ENCODE measurements around the gene INTS4. TPM values are rescaled to one million over a fixed set of nuclear protein-coding genes. Genes with fewer than 3 reads are reported as not detected.
"Not testable (repeated sequence)": the region's sequence is repeated elsewhere in the genome, so short reads cannot be mapped to it uniquely, and the experiment has no call there.

The INTS4 gene, protein sequence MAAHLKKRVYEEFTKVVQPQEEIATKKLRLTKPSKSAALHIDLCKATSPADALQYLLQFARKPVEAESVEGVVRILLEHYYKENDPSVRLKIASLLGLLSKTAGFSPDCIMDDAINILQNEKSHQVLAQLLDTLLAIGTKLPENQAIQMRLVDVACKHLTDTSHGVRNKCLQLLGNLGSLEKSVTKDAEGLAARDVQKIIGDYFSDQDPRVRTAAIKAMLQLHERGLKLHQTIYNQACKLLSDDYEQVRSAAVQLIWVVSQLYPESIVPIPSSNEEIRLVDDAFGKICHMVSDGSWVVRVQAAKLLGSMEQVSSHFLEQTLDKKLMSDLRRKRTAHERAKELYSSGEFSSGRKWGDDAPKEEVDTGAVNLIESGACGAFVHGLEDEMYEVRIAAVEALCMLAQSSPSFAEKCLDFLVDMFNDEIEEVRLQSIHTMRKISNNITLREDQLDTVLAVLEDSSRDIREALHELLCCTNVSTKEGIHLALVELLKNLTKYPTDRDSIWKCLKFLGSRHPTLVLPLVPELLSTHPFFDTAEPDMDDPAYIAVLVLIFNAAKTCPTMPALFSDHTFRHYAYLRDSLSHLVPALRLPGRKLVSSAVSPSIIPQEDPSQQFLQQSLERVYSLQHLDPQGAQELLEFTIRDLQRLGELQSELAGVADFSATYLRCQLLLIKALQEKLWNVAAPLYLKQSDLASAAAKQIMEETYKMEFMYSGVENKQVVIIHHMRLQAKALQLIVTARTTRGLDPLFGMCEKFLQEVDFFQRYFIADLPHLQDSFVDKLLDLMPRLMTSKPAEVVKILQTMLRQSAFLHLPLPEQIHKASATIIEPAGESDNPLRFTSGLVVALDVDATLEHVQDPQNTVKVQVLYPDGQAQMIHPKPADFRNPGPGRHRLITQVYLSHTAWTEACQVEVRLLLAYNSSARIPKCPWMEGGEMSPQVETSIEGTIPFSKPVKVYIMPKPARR
- polyA plus RNA-seq (ENCODE audit: insufficient read length in 12 of 12) = 10 to 100 TPM in 11 of 12 donors, not detected in 1; 12.9 to 36.1 (median 25.1) TPM
- long read RNA-seq, donor 1, partial matches to known transcripts = 0 of 5 reads
- long read RNA-seq, donor 1, other reads (novel, unspliced or antisense) = 0 of 5 reads
- long read RNA-seq, donor 2, partial matches to known transcripts = 0 of 1 reads
- long read RNA-seq, donor 2, other reads (novel, unspliced or antisense) = 0 of 1 reads
- long read RNA-seq, donor 3, partial matches to known transcripts = 0 of 1 reads
- long read RNA-seq, donor 3, other reads (novel, unspliced or antisense) = 0 of 1 reads
- long read RNA-seq, donor 4 = 0 reads
- long read RNA-seq, donor 5 = 0 reads
- long read RNA-seq, donor 6 = 0 reads
- long read RNA-seq, donor 7 = 0 reads
- long read RNA-seq, donor 8, partial matches to known transcripts = 6 of 12 reads
- long read RNA-seq, donor 8, other reads (novel, unspliced or antisense) = 0 of 12 reads
- long read RNA-seq, donor 9, partial matches to known transcripts = 0 of 1 reads
- long read RNA-seq, donor 9, other reads (novel, unspliced or antisense) = 0 of 1 reads
- long read RNA-seq, donor 10, partial matches to known transcripts = 0 of 1 reads
- long read RNA-seq, donor 10, other reads (novel, unspliced or antisense) = 0 of 1 reads
- long read RNA-seq, donor 11, partial matches to known transcripts = 0 of 1 reads
- long read RNA-seq, donor 11, other reads (novel, unspliced or antisense) = 0 of 1 reads

GRCh38 chr11:77994434-77995362 lies at the start of gene INTS4:
TSS of gene INTS4 (minus strand) at chr11:77994668. CDS start at chr11:77994643, 25 bp downstream.
- DNase-seq = peak; percentile 100

- no peak for DNase-seq
Observed at GRCh38 chr11:78041843-78042440, 47.5 kb upstream of the INTS4 start.

DNA sequence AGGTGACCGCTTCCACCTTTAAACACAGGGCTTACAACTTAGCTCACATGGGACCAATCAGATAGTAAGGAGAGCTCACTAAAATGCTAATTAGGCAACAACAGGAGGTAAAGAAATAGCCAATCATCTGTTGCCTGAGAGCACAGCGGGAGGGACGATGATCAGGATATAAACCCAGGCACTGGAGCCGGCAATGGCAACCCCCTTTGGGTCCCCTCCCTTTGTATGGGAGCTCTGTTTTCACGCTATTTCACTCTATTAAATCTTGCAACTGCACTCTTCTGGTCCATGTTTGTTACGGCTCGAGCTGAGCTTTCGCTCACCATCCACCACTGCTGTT lies 46.9 kb upstream of the INTS4 start:
- DNase-seq = not testable (repeated sequence)

GRCh38 chr11:78040691-78041379 lies 46.4 kb upstream of the INTS4 start:
- DNase-seq = no peak

- DNase-seq = peak; percentile 46
Observed at GRCh38 chr11:78039919-78040671, 45.6 kb upstream of the INTS4 start.

DNA sequence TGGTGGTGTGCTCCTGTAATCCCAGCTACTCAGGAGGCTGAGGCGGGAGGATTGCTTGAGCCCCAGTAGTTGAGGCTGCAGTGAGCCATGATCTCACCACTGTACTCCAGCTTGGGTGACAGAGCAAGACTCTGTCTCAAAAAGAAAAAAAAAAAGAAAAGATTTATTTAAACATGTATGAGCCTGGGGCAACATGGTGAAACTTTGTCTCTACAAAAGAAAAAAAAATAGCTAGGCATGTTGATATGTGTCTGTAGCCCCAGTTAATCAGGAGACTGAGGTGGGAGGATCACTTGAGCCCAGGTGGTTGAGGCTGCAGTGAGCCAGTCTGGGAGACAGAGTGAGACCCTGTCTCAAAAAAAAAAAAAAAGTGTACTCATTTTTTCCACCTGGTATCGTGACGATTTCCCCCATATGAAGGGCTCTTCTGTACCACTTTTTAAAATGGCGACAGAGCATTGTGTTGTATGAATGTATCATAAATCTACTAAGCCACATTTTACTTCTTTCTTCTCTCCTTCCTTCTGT lies 45.0 kb upstream of the INTS4 start:
- no peak for DNase-seq

GRCh38 chr11:78038697-78039313 lies 44.3 kb upstream of the INTS4 start:
- DNase-seq = no peak

- DNase-seq = no peak
Observed at GRCh38 chr11:78037825-78038620, 43.6 kb upstream of the INTS4 start.

GRCh38 chr11:78037056-78037455 lies 42.6 kb upstream of the INTS4 start:
- DNase-seq = no peak

DNA sequence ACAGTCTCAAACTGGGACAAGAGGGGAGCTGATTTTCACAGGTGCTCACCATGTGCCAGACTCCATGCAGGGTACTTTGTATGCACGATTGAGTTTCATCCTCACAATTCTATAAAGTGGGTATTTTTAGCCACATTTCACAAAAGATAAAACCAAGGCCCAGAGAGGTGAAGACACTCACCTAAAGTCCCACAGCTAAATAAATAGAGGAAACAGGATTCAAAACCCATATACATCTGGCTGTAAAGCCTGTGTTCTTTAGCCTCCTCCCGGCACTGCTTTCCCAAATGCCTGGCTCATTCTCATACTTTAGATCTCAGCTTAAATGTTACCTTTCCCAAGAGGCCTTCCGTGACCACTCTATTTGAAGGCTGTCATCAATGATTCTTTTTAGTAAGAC lies 41.8 kb upstream of the INTS4 start:
- no peak for DNase-seq

- no peak for DNase-seq
Observed at GRCh38 chr11:78034623-78035022, 40.2 kb upstream of the INTS4 start.

- no peak for DNase-seq
Observed at GRCh38 chr11:78033040-78033439, 38.6 kb upstream of the INTS4 start.

DNA sequence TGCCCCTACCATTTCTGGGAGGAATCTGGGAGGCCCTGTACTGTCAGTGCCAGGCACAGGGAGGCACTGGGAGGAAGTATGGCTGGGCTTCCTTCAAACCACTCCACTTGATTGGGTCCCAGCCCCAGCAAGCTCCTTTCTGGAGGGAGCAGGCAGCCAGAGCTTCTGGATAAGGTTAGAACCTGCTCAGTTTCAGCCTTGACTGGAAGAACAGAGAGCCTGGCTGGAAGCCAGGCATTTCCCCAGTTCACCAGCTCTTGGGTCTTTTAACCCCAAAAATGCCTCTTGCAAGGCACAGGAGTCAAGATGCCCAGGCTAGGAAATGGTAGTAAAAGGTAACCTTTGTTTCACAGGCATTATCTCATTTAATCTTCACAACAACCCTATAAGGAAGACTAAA lies 37.6 kb upstream of the INTS4 start:
- DNase-seq = no peak

- no peak for DNase-seq
Observed at GRCh38 chr11:78031629-78032028, 37.2 kb upstream of the INTS4 start.

GRCh38 chr11:78030429-78031325 lies 36.2 kb upstream of the INTS4 start:
- peak; percentile 71 for DNase-seq

Data from muscle of arm (tissue), 14 donors.